Measurements from ENCODE around the gene FSIP1. TPM values are rescaled to one million over a fixed set of nuclear protein-coding genes. Genes with fewer than 3 reads are reported as not detected.

FSIP1 gene
- total RNA-seq, 2 donors from 2014 or later = 0.14 to 0.21 TPM

GRCh38 chr15:39565851-39566250, 216.8 kb downstream of the FSIP1 start:
- ATAC-seq (ENCODE audit: insufficient number of reproducible peaks, low FRiP score, low read depth) (no peak), DNase-seq (ENCODE audit: low spot score) (no peak)
- Histone ChIP-seq H3K36me3 (no peaks in the 10 kb centered on the region), H3K27ac (no peak overlapping the region), H3K4me3 (no peak overlapping the region), H3K27me3 (replicated peaks; ENCODE audit: insufficient read depth) (no peaks in the 10 kb centered on the region), H3K9me3 (no peaks in the 10 kb centered on the region), H3K4me1 (ENCODE audit: control insufficient read depth in 1 of 2, low read depth in 2 of 2) (no peaks in the 10 kb centered on the region)
- TF ChIP-seq, protein P1, sequence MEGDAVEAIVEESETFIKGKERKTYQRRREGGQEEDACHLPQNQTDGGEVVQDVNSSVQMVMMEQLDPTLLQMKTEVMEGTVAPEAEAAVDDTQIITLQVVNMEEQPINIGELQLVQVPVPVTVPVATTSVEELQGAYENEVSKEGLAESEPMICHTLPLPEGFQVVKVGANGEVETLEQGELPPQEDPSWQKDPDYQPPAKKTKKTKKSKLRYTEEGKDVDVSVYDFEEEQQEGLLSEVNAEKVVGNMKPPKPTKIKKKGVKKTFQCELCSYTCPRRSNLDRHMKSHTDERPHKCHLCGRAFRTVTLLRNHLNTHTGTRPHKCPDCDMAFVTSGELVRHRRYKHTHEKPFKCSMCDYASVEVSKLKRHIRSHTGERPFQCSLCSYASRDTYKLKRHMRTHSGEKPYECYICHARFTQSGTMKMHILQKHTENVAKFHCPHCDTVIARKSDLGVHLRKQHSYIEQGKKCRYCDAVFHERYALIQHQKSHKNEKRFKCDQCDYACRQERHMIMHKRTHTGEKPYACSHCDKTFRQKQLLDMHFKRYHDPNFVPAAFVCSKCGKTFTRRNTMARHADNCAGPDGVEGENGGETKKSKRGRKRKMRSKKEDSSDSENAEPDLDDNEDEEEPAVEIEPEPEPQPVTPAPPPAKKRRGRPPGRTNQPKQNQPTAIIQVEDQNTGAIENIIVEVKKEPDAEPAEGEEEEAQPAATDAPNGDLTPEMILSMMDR (IDR thresholded peaks at IDR 0.05) = no peak

GRCh38 chr15:39564972-39565665, 217.5 kb downstream of the FSIP1 start:
- TF ChIP-seq, protein P1 (IDR thresholded peaks at IDR 0.05) = no peak
- Histone ChIP-seq H3K4me3 (no peak overlapping the region), H3K27ac (no peak overlapping the region), H3K9me3 (no peaks in the 10 kb centered on the region), H3K4me1 (ENCODE audit: control insufficient read depth in 1 of 2, low read depth in 2 of 2) (no peaks in the 10 kb centered on the region), H3K36me3 (no peaks in the 10 kb centered on the region), H3K27me3 (replicated peaks; ENCODE audit: insufficient read depth) (no peaks in the 10 kb centered on the region)
- DNase-seq (ENCODE audit: low spot score) (no peak), ATAC-seq (ENCODE audit: insufficient number of reproducible peaks, low FRiP score, low read depth) (no peak)

DNA sequence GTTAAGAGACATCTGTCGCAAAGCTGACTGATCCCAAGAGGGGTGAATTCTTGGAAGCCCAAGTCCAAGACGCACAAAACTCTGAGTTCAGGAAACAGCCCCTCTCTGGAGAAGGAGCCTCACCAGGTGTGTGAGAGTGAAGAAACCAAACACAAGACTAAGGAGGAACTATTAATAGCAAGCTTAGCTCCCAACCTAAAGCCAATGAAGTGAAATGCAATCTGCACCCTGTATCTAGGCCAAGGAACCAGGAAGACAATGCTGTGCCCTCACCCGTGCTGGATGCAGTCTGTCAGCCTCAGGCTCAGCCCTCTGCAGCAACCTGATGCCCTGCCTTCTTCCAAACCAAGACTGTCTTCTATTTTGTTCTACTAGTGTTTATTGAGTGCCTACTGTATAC, 224.2 kb downstream of the FSIP1 start:
- TF ChIP-seq, protein P1 (IDR thresholded peaks at IDR 0.05) = no peak
- Histone ChIP-seq H3K27me3 (replicated peaks; ENCODE audit: insufficient read depth) (no peaks in the 10 kb centered on the region), H3K27ac (no peak overlapping the region), H3K36me3 (no peaks in the 10 kb centered on the region), H3K4me1 (ENCODE audit: control insufficient read depth in 1 of 2, low read depth in 2 of 2) (no peaks in the 10 kb centered on the region), H3K4me3 (no peak overlapping the region), H3K9me3 (no peaks in the 10 kb centered on the region)
- no peak for ATAC-seq (ENCODE audit: insufficient number of reproducible peaks, low FRiP score, low read depth)
- no peak for DNase-seq (ENCODE audit: low spot score)

DNA sequence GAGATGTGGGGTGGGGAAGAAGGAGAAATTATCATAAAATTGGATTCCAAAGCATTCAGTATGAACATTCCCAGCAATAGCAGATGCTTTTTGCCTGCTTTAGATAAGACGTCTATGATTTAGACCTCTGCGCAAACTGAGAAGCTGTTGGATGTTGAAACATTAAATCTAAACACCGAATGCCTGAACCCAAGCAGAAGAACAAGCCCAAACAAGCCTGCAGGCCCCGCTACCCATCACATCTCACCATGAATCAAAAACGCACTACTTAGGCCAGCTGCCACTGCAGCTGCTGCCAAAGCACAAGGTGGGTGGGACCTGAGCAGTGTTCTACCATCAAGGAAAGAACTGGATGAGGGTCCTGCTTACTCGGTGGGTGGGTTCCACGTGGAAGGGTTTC, 226.2 kb downstream of the FSIP1 start:
- ATAC-seq (ENCODE audit: insufficient number of reproducible peaks, low FRiP score, low read depth) = no peak
- TF ChIP-seq, protein P1 (IDR thresholded peaks at IDR 0.05) = no peak
- no peak for DNase-seq (ENCODE audit: low spot score)
- H3K4me3 ChIP-seq = no peak overlapping the region
- no peaks in the 10 kb centered on the region for H3K4me1 ChIP-seq (ENCODE audit: control insufficient read depth in 1 of 2, low read depth in 2 of 2)
- no peaks in the 10 kb centered on the region for H3K9me3 ChIP-seq
- H3K27me3 ChIP-seq (replicated peaks; ENCODE audit: insufficient read depth) = no peaks in the 10 kb centered on the region
- no peaks in the 10 kb centered on the region for H3K36me3 ChIP-seq
- H3K27ac ChIP-seq = no peak overlapping the region

DNA sequence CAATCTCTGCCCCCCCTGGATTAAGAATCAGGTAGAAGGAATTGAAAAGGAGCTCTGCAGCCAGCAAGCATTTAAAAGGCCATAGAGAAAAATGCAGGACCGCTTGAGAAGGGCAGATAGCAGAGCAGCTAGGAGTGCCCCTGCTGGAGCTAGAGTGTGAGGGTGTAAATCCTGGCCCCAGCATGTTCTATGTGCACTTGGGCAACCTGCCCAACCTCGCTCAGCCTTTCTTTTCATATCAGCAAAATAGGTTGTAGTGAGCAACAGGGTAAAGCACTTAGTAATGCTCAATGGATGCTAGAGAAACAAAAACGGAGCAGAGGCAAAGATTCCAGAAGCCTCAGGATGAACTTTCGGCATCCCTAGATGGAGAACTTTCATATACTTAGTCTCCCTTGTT, 226.8 kb downstream of the FSIP1 start:
- Histone ChIP-seq H3K9me3 (no peaks in the 10 kb centered on the region), H3K27ac (no peak overlapping the region), H3K4me1 (ENCODE audit: control insufficient read depth in 1 of 2, low read depth in 2 of 2) (no peaks in the 10 kb centered on the region), H3K36me3 (no peaks in the 10 kb centered on the region), H3K27me3 (replicated peaks; ENCODE audit: insufficient read depth) (no peaks in the 10 kb centered on the region), H3K4me3 (no peak overlapping the region)
- no peak for ATAC-seq (ENCODE audit: insufficient number of reproducible peaks, low FRiP score, low read depth)
- DNase-seq (ENCODE audit: low spot score) = no peak
- TF ChIP-seq, protein P1 (IDR thresholded peaks at IDR 0.05) = no peak
